ENCODE results near the gene BID. TPM values are rescaled to one million over a fixed set of nuclear protein-coding genes. Genes with fewer than 3 reads are reported as not detected.
A peak's percentile ranks its signal among the peaks of the same experiment; 100 is the strongest.

The BID gene
- total RNA-seq, 1 donor from 2014 or later = 16.6 TPM

DNA sequence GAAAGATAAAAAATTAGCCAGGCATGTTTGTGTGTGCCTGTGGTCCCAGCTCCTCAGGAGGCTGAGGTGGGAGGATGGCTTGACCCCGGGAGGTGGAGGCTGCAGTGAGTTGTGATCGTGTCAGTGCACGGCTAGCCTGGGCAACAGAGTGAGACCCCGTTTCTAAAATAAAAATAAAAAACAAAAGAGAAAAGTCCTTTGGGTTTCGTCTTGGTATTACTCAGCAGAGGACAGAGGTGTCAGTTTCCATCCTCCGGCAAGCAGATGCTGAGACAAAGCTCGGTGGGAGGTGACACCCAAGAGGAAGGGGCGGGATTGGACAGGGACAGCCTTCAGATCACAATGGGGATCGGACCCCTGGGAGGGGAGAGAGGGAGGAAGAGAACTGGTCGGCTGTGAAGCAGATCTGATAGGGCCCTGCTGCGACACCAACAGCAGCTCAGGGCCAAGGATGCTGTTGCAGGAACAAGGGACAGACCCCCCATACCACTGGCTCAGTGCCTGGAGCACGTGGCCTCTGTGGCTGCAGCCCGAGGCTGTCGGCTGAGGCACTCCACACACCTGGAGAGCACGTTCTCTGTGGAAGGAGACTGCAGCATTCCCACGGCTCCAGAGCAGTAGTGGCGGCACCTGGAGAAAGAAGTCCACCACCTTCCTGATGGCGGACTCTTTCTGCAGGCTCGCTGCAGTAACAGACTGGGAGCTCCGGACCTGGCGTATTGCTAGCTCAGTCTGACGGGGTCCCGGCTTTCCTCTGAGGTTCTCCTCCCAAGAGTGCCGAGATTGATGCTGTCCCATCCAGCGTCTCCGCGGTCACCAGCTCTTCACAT lies 5.2 kb upstream of the BID start:
- H3K9me3 Mint-ChIP-seq = no peaks in the 10 kb centered on the region
- H3K27ac Mint-ChIP-seq = peak overlapping the region; percentile 63
- Histone ChIP-seq H3K4me3 (no peak overlapping the region), H3K79me2 (ENCODE audit: low read depth) (no peaks in the 10 kb centered on the region), H3K27ac (no peak overlapping the region), H3K4me2 (no peak overlapping the region), H3K27me3 (no peaks in the 10 kb centered on the region), H3F3A (ENCODE audit: low read depth) (peaks cover 13% of the 10 kb centered on the region), H4K20me1 (ENCODE audit: low read depth) (no peaks in the 10 kb centered on the region), H3K9me3 (ENCODE audit: low read depth) (no peaks in the 10 kb centered on the region), H3K9ac (no peak overlapping the region), H3K4me1 (peaks cover 9% of the 10 kb centered on the region), H2AFZ (replicated peaks) (no peak overlapping the region), H3K36me3 (no peaks in the 10 kb centered on the region)
- no peaks in the 10 kb centered on the region for H3K36me3 Mint-ChIP-seq
- DNase-seq (ENCODE audit: low spot score) = no peak
- peaks cover 44% of the 10 kb centered on the region for H3K4me1 Mint-ChIP-seq
- H3K4me3 Mint-ChIP-seq = no peak overlapping the region
- TF ChIP-seq, protein P1, sequence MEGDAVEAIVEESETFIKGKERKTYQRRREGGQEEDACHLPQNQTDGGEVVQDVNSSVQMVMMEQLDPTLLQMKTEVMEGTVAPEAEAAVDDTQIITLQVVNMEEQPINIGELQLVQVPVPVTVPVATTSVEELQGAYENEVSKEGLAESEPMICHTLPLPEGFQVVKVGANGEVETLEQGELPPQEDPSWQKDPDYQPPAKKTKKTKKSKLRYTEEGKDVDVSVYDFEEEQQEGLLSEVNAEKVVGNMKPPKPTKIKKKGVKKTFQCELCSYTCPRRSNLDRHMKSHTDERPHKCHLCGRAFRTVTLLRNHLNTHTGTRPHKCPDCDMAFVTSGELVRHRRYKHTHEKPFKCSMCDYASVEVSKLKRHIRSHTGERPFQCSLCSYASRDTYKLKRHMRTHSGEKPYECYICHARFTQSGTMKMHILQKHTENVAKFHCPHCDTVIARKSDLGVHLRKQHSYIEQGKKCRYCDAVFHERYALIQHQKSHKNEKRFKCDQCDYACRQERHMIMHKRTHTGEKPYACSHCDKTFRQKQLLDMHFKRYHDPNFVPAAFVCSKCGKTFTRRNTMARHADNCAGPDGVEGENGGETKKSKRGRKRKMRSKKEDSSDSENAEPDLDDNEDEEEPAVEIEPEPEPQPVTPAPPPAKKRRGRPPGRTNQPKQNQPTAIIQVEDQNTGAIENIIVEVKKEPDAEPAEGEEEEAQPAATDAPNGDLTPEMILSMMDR (IDR thresholded peaks at IDR 0.05) = no peak
- no peak for TF ChIP-seq EZH2phosphoT487 (IDR thresholded peaks at IDR 0.05)
- no peak for TF ChIP-seq EZH2 (IDR thresholded peaks at IDR 0.05)
- peaks cover 18% of the 10 kb centered on the region for H3K27me3 Mint-ChIP-seq (ENCODE audit: insufficient read depth, low read depth)

DNA sequence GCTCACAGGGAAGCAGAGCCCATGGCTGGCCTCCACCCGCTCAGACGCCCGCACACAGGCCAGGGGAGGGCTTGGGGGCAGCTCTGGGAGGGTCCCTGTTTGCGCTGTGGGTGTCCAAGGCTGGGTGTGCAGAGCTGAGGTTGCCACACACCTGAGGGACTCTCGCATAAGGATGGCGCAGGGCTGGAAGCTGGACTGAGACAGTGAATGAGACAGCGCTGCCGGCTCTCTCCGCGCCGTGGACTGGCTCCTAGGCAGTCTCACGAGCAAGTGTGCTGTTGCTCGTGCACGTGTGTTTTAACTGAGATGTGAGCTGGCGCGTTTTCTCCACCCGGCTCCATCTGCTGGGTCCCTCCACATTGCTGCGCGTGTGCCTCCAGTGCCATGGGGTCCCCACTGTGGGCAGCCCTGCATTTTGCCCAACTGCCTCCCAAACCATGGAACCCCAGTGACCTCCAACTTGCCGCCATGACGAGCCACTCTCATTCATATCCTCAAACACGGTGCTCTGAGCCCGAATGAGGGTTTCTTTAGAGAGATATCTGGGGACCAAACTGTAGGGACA lies 4.2 kb upstream of the BID start:
- Histone ChIP-seq H3K4me1 (peaks cover 10% of the 10 kb centered on the region), H3K4me3 (no peak overlapping the region), H3F3A (ENCODE audit: low read depth) (peaks cover 14% of the 10 kb centered on the region), H3K27ac (no peak overlapping the region), H3K27me3 (no peaks in the 10 kb centered on the region), H3K9ac (no peak overlapping the region), H4K20me1 (ENCODE audit: low read depth) (no peaks in the 10 kb centered on the region), H3K9me3 (ENCODE audit: low read depth) (no peaks in the 10 kb centered on the region), H3K79me2 (ENCODE audit: low read depth) (peaks cover 2% of the 10 kb centered on the region), H2AFZ (replicated peaks) (no peak overlapping the region), H3K36me3 (no peaks in the 10 kb centered on the region), H3K4me2 (no peak overlapping the region)
- TF ChIP-seq EZH2phosphoT487 (IDR thresholded peaks at IDR 0.05) = no peak
- TF ChIP-seq, protein P1 (IDR thresholded peaks at IDR 0.05) = no peak
- no peak for TF ChIP-seq EZH2 (IDR thresholded peaks at IDR 0.05)
- H3K27me3 Mint-ChIP-seq (ENCODE audit: insufficient read depth, low read depth) = peaks cover 15% of the 10 kb centered on the region
- no peak overlapping the region for H3K4me3 Mint-ChIP-seq
- peaks cover 42% of the 10 kb centered on the region for H3K4me1 Mint-ChIP-seq
- no peak for DNase-seq (ENCODE audit: low spot score)
- no peaks in the 10 kb centered on the region for H3K9me3 Mint-ChIP-seq
- H3K27ac Mint-ChIP-seq = no peak overlapping the region
- no peaks in the 10 kb centered on the region for H3K36me3 Mint-ChIP-seq

DNA sequence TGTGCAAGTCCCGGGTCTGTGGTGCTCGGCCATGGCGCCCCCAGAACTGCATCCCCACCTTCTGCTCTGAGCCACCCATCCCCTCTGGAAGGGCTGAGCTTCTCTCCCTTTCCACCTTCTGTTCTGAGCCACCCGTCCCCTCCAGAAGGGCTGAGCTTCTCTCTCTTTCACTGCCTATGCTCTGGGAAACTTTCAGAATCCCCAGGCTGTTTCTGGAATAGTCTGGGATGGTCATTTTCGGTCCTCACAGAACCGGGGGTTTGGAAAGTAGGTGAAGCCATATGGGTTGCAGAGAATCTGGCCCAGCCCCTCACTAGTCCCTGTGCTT lies 3.4 kb upstream of the BID start:
- H3K79me2 ChIP-seq (ENCODE audit: low read depth) = peaks cover 8% of the 10 kb centered on the region
- no peak overlapping the region for H3K4me3 Mint-ChIP-seq
- H3K9me3 Mint-ChIP-seq = no peaks in the 10 kb centered on the region
- no peaks in the 10 kb centered on the region for H4K20me1 ChIP-seq (ENCODE audit: low read depth)
- peak overlapping the region; percentile 89 for H3K27ac Mint-ChIP-seq
- TF ChIP-seq EZH2 (IDR thresholded peaks at IDR 0.05) (no peak), EZH2phosphoT487 (IDR thresholded peaks at IDR 0.05) (no peak)
- TF ChIP-seq, protein P1 (IDR thresholded peaks at IDR 0.05) = no peak
- no peak overlapping the region for H3K27ac ChIP-seq
- H3F3A ChIP-seq (ENCODE audit: low read depth) = peaks cover 14% of the 10 kb centered on the region
- H3K36me3 ChIP-seq = no peaks in the 10 kb centered on the region
- H3K9me3 ChIP-seq (ENCODE audit: low read depth) = no peaks in the 10 kb centered on the region
- no peaks in the 10 kb centered on the region for H3K27me3 ChIP-seq
- H3K4me2 ChIP-seq = no peak overlapping the region
- H3K4me1 Mint-ChIP-seq = peaks cover 47% of the 10 kb centered on the region
- DNase-seq (ENCODE audit: low spot score) = no peak
- no peak overlapping the region for H3K4me3 ChIP-seq
- H3K27me3 Mint-ChIP-seq (ENCODE audit: insufficient read depth, low read depth) = peaks cover 14% of the 10 kb centered on the region
- no peak overlapping the region for H2AFZ ChIP-seq (replicated peaks)
- H3K4me1 ChIP-seq = peaks cover 18% of the 10 kb centered on the region
- no peak overlapping the region for H3K9ac ChIP-seq
- no peaks in the 10 kb centered on the region for H3K36me3 Mint-ChIP-seq

Data from neural progenitor cell (in vitro differentiated cells).